Measurements from ENCODE around the gene MAST3.

DNA sequence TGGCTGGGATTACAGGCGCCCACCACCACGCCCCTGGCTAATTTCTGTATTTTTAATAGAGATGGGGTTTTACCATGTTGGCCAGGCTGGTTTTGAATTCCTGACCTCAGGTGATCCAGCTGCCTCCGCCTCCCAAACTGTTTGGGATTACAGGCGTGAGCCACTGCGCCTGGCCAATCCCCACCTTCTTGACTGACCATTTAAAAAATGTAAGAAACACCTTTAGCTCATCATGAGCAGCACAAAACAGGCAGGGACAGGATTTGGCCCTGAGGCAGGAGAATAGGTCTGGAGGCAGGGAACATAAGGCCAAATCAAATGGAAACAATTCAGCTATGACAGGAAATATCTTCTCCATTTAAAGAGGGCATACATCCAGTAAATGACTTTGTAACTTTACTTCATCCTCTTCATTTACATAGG lies 94.1 kb downstream of the MAST3 start:
- TF ChIP-seq POLR2A (IDR thresholded peaks at IDR 0.05): no peak
- TF ChIP-seq, protein P1, sequence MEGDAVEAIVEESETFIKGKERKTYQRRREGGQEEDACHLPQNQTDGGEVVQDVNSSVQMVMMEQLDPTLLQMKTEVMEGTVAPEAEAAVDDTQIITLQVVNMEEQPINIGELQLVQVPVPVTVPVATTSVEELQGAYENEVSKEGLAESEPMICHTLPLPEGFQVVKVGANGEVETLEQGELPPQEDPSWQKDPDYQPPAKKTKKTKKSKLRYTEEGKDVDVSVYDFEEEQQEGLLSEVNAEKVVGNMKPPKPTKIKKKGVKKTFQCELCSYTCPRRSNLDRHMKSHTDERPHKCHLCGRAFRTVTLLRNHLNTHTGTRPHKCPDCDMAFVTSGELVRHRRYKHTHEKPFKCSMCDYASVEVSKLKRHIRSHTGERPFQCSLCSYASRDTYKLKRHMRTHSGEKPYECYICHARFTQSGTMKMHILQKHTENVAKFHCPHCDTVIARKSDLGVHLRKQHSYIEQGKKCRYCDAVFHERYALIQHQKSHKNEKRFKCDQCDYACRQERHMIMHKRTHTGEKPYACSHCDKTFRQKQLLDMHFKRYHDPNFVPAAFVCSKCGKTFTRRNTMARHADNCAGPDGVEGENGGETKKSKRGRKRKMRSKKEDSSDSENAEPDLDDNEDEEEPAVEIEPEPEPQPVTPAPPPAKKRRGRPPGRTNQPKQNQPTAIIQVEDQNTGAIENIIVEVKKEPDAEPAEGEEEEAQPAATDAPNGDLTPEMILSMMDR (IDR thresholded peaks at IDR 0.05): peak in 1 of 6 experiments; percentile 47
